HepG2 (cell line): ENCODE measurements around the gene SYNE3. TPM values are rescaled to one million over a fixed set of nuclear protein-coding genes. Genes with fewer than 3 reads are reported as not detected.

Experiments
- ATAC-seq: fragments of 200-7000 bp; cut with Tn5 transposase; 3 replicates; pipeline ENCODE4 v1.9.1; 2020; ENCODE audit warnings: mild to moderate bottlenecking, moderate library complexity
- BruUV-seq: library from RNA; stranded (reverse); fragments of 400-500 nt; replicated peaks from 2 replicates; lab custom pipeline; 2021; lab: Mats Ljungman, UMichigan
- CTCF ChIA-PET: fragments of 300-600 bp; formaldehyde crosslinking; extraction: SDS; loops from one replicate; lab custom pipeline; 2021; ENCODE audit warnings: low total read pairs, inconsistent platforms, low intra/inter-chr PET ratio; lab: Yijun Ruan, JAX
- POLR2A ChIA-PET: fragments of 350-600 bp; sonication (Branson Sonifier 250); formaldehyde crosslinking; loops from one replicate; lab custom pipeline; 2020; ENCODE audit warnings: antibody characterized with exemption, inconsistent platforms; lab: Yijun Ruan, JAX
- DNase-seq: peaks from one replicate; pipeline ENCODE4 v3.0.0-alpha.2; 2015; ENCODE audit warnings: low spot score
- FAIRE-seq: peaks from 3 replicates; lab custom pipeline; 2011; peaks lifted over from hg19 to GRCh38; lab: Jason Lieb, UNC
- H2AFZ ChIP-seq: one replicate; pipeline ENCODE4 v1.6.1; 2011; ENCODE audit warnings: low read length, inconsistent platforms
- H3K27ac ChIP-seq: fragments of 300-600 bp; 3 replicates; pipeline ENCODE4 v1.8.0; 2011; ENCODE audit warnings: mixed run types, mild to moderate bottlenecking, mixed read lengths, low read length, inconsistent platforms; ENCODE audit not compliant: insufficient read depth; ENCODE audit errors: extremely low read length
- H3K27me3 ChIP-seq, 2 experiments: fragments of 200-600 bp in 1 of 2; 2 replicates in 1 of 2; 3 replicates in 1 of 2; pipeline versions ENCODE4 v1.6.0 to v1.8.0; 2011; ENCODE audit warnings: low read length in 2 of 2, mild to moderate bottlenecking in 2 of 2, moderate library complexity in 2 of 2, inconsistent platforms in 1 of 2; ENCODE audit not compliant: insufficient read depth in 2 of 2, control insufficient read depth in 1 of 2
- H3K36me3 ChIP-seq, 2 experiments: fragments of 200-600 bp in 1 of 2; replicated peaks in 1 of 2; 2 replicates in 1 of 2; 3 replicates in 1 of 2; pipeline versions ENCODE4 v1.5.1 to v1.8.0; 2011; ENCODE audit warnings: low read length in 2 of 2, inconsistent platforms in 1 of 2; ENCODE audit not compliant: insufficient read depth in 2 of 2, control insufficient read depth in 1 of 2
- H3K4me1 ChIP-seq: 2 replicates; pipeline ENCODE4 v1.5.1; 2012; ENCODE audit warnings: low read length, inconsistent platforms; ENCODE audit not compliant: insufficient read depth
- H3K4me2 ChIP-seq: 2 replicates; pipeline ENCODE4 v1.6.0; 2011; ENCODE audit warnings: low read depth, low read length, inconsistent platforms
- H3K4me3 ChIP-seq, 3 experiments: fragments of 200-600 bp in 1 of 3; sonication (generic), shearing (Covaris generic) in 1 of 3; replicated peaks in 1 of 3; 2 replicates each; pipeline ENCODE4 v1.5.1; 2011 to 2016; ENCODE audit warnings: low read length in 3 of 3, inconsistent platforms in 2 of 3, low read depth in 2 of 3, mild to moderate bottlenecking in 2 of 3, control low read depth in 1 of 3, mixed read lengths in 1 of 3; ENCODE audit not compliant: insufficient read depth in 1 of 3
- H3K79me2 ChIP-seq: one replicate; pipeline ENCODE4 v1.6.1; 2011; ENCODE audit warnings: low read length, inconsistent platforms; ENCODE audit not compliant: insufficient read depth
- H3K9ac ChIP-seq: 2 replicates; pipeline ENCODE4 v1.6.0; 2011; ENCODE audit warnings: mild to moderate bottlenecking, low read depth, low read length, inconsistent platforms; ENCODE audit not compliant: insufficient read depth
- H3K9me3 ChIP-seq: 2 replicates; pipeline ENCODE4 v1.5.1; 2012; ENCODE audit warnings: mild to moderate bottlenecking, low read length
- H4K20me1 ChIP-seq: 2 replicates; pipeline ENCODE4 v1.6.0; 2011; ENCODE audit warnings: inconsistent platforms, mild to moderate bottlenecking, low read length, moderate library complexity; ENCODE audit not compliant: insufficient read depth
- FOXJ3 ChIP-seq: sonication (generic); formaldehyde crosslinking; IDR thresholded peaks from 2 replicates; pipeline ENCODE4 v1.4.0; 2020; ENCODE audit warnings: missing genetic modification reagents, mild to moderate bottlenecking, borderline replicate concordance
- MAF1 ChIP-seq: sonication (generic); formaldehyde crosslinking; IDR thresholded peaks from 2 replicates; pipeline ENCODE4 v1.5.0; 2020; ENCODE audit warnings: missing genetic modification reagents, borderline replicate concordance
- MLXIP ChIP-seq: sonication (generic); formaldehyde crosslinking; IDR thresholded peaks from 2 replicates; pipeline ENCODE4 v1.9.0; 2021; ENCODE audit warnings: missing genetic modification reagents, borderline replicate concordance
- MXD4 ChIP-seq: IDR thresholded peaks from 2 replicates; pipeline ENCODE4 v1.6.1; 2016; ENCODE audit warnings: mild to moderate bottlenecking, missing biosample characterization, missing genetic modification reagents
- NAIF1 ChIP-seq: sonication (generic); formaldehyde crosslinking; IDR thresholded peaks from 2 replicates; pipeline ENCODE4 v1.5.0; 2020; ENCODE audit warnings: mild to moderate bottlenecking, missing genetic modification reagents, borderline replicate concordance
- PHB2 ChIP-seq: fragments of 450-650 bp; IDR thresholded peaks from 2 replicates; pipeline ENCODE4 v1.6.1; 2018; ENCODE audit not compliant: partially characterized antibody
- POLR2A ChIP-seq, 2 experiments: IDR thresholded peaks; 2 replicates each; pipeline ENCODE4 v1.6.1; 2011; ENCODE audit warnings: low read depth in 2 of 2, low read length in 2 of 2, mild to moderate bottlenecking in 1 of 2, moderate library complexity in 1 of 2; ENCODE audit not compliant: insufficient read depth in 1 of 2
- SALL2 ChIP-seq: sonication (generic); formaldehyde crosslinking; IDR thresholded peaks from 2 replicates; pipeline ENCODE4 v1.8.1; 2023; ENCODE audit warnings: mild to moderate bottlenecking, missing genetic modification reagents, inconsistent platforms
- SMAD1 ChIP-seq: sonication (generic); formaldehyde crosslinking; IDR thresholded peaks from 2 replicates; pipeline ENCODE4 v1.4.0; 2020; ENCODE audit warnings: missing genetic modification reagents, low read depth, mild to moderate bottlenecking, borderline replicate concordance
- SMARCC2 ChIP-seq: fragments of 450-650 bp; IDR thresholded peaks from 2 replicates; pipeline ENCODE4 v1.6.1; 2017; ENCODE audit warnings: antibody characterized with exemption, mild to moderate bottlenecking
- ZBTB25 ChIP-seq: IDR thresholded peaks from 2 replicates; pipeline ENCODE4 v1.6.1; 2018; ENCODE audit warnings: missing genetic modification reagents
- ZBTB49 ChIP-seq: sonication (generic); formaldehyde crosslinking; IDR thresholded peaks from 2 replicates; pipeline ENCODE4 v1.4.0; 2020; ENCODE audit warnings: missing genetic modification reagents, borderline replicate concordance
- ZNF207 ChIP-seq: fragments of 450-650 bp; IDR thresholded peaks from 2 replicates; pipeline ENCODE4 v1.6.1; 2016; ENCODE audit warnings: antibody characterized with exemption, borderline replicate concordance
- ZNF232 ChIP-seq: sonication (generic); formaldehyde crosslinking; IDR thresholded peaks from 2 replicates; pipeline ENCODE4 v1.4.0; 2020; ENCODE audit warnings: missing genetic modification reagents, borderline replicate concordance
- ZSCAN30 ChIP-seq: sonication (generic); formaldehyde crosslinking; IDR thresholded peaks from 2 replicates; pipeline ENCODE4 v1.5.0; 2020; ENCODE audit warnings: mild to moderate bottlenecking, missing genetic modification reagents
- WGBS: methylation state at CpG from one replicate; pipeline ENCODE4 v1.1.6; 2017; ENCODE audit warnings: low lambda C conversion rate; 5-methylcytosine and 5-hydroxymethylcytosine counted together
- in situ Hi-C: cut with HindIII; loops from 2 replicates; pipeline ENCODE4 v1.10.0; 2017; ENCODE audit warnings: low pct_unique_long_range_greater_than_20kb; ENCODE audit not compliant: extremely low pct_ligation_motif_present
- intact Hi-C: fragments of 100-400 bp; cut with micrococcal nuclease; formaldehyde crosslinking; loops from one replicate; pipeline ENCODE4 v1.10.0; 2022; ENCODE audit not compliant: unreplicated experiment
- polyA plus RNA-seq, 8 experiments: library from polyadenylated mRNA; depleted of rRNA in 3 of 8; stranded (reverse) in 7 of 8; unstranded in 1 of 8; fragments of >200 nt; fragmentation: Illumina TruSeq in 4 of 8; extraction: Trizol in 4 of 8; gene quantifications; 2 replicates each; pipeline versions ENCODE4 v1.2.1 to v1.2.3, GENCODE V29; 2011 to 2016; ENCODE audit warnings: low read depth in 4 of 8, missing spikeins in 1 of 8, mixed read lengths in 1 of 8; ENCODE audit not compliant: insufficient read depth in 1 of 8
- total RNA-seq, 5 experiments: library from RNA; depleted of rRNA; stranded (reverse); fragments of >200 nt; fragmentation: Illumina TruSeq; extraction: Trizol; gene quantifications; 2 replicates each; pipeline ENCODE4 v1.2.3, GENCODE V29; 2016; ENCODE audit warnings: low read depth in 1 of 5

SYNE3 gene
- total and polyA plus RNA-seq, 2 of the 13 experiments (the other 11 are each of a cell fraction or from before 2014, with no cell fraction given): 7.8 to 8.0 TPM

DNA sequence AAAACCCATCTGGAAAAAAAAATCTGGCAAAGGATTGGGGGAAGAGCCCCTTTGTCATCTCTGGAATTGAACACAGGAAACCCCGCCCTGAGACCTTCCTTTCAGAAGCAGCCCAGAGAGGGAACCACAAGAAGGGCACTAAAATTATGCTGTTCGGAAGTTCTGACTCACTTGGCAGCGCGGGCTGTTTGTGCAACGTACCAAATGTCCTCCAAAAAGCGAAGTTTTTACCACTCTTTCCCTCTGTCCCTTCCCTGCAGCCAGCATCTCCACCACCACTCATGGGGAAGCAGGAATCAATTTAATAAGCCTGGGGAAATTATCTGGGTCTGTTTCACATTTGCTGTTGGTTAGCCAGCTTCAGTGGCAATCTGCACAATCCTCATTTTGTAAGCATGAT is 3.2 kb upstream of the SYNE3 start:
- Histone ChIP-seq H3K4me3 (no peak overlapping the region), H3K27ac (no peak overlapping the region), H4K20me1 (no peaks in the 10 kb centered on the region), H3K36me3 (no peaks in the 10 kb centered on the region), H3K4me2 (no peak overlapping the region), H3K79me2 (peaks cover 13% of the 10 kb centered on the region), H3K4me1 (peaks cover 92% of the 10 kb centered on the region), H2AFZ (no peak overlapping the region), H3K9ac (no peak overlapping the region), H3K9me3 (no peaks in the 10 kb centered on the region), H3K27me3 (no peaks in the 10 kb centered on the region; a peak in 1 of 5 replicates)
- no TSS peak for BruUV-seq
- intact Hi-C loops (loop anchor here (5.0 kb wide), 1 partner anchor 32 kb away; no protein-coding TSS in a partner anchor), in situ Hi-C loops (no loop called here)
- WGBS: 96% methylated on average over 6 of the region's 6 CpGs
- ATAC-seq: no peak
- TF ChIP-seq FOXJ3 (CRISPR knock-in tag) (no peak), MAF1 (no peak), ZBTB49 (CRISPR knock-in tag) (no peak), MXD4 (CRISPR knock-in tag) (no peak), ZNF232 (CRISPR knock-in tag) (no peak), ZNF207 (no peak), ZBTB25 (CRISPR knock-in tag) (no peak), SMAD1 (CRISPR knock-in tag) (no peak), NAIF1 (CRISPR knock-in tag) (no peak), POLR2A (IDR thresholded peaks at IDR 0.05; ENCODE audit: insufficient read depth in 1 of 2, low read depth in 2 of 2, low read length in 2 of 2) (no peak), MLXIP (CRISPR knock-in tag) (no peak), PHB2 (no peak), SMARCC2 (no peak), ZSCAN30 (CRISPR knock-in tag) (no peak), SALL2 (CRISPR knock-in tag) (no peak)
- ChIA-PET CTCF (no interaction called here), POLR2A (interaction anchor here (1.5 to 1.6 kb wide), 2 partner anchors 15 to 18 kb away, joined by 3 read pairs; partner anchors contain the start of gene GLRX5)
- no peak for DNase-seq
- no peak for FAIRE-seq
